ENCODE measurements around the gene SIRT3. TPM values are rescaled to one million over a fixed set of nuclear protein-coding genes. Genes with fewer than 3 reads are reported as not detected.

The SIRT3 gene
- polyA plus RNA-seq, 3 donors, result 4.3 to 23.7 (median 4.3) TPM

DNA sequence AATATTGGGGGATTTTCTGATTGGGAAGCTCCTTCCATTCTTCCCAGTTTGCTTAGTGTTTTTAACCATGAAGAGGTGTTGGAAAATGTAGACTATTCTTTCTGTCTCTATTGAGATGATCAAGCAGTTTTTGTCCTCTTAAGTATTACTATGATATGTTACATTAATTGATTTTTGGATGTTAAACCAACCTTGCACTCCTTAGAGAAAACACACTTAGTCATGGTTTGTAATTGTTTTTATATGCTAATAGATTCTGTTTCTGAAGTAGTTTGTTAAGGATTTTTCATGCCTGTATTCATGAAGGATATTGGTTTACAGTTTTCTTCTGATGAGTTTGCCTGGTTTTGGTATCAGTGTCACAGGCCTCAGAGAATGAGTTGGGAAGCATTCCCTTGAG is 40.1 kb upstream of the SIRT3 start:
- Histone ChIP-seq H3K9me3 (replicated peaks in 1 of 2; ENCODE audit: control insufficient read depth in 1 of 2, insufficient read depth in 1 of 2, low read length in 2 of 2) (peaks cover 0 to 3% of the 10 kb centered on the region in 2 donors), H3K27ac (ENCODE audit: low read depth in 1 of 2, low read length in 2 of 2) (no peak overlapping the region), H3K36me3 (replicated peaks in 1 of 2; ENCODE audit: control insufficient read depth in 1 of 2, insufficient read depth in 2 of 2, low read length in 2 of 2) (no peaks in the 10 kb centered on the region), H3K4me3 (replicated peaks in 1 of 3; ENCODE audit: low read depth in 2 of 3, low read length in 3 of 3) (no peak overlapping the region), H3K79me2 (ENCODE audit: insufficient read depth, low read length) (no peaks in the 10 kb centered on the region), H3K4me2 (replicated peaks; ENCODE audit: extremely low read depth, low read length, poor library complexity, severe bottlenecking) (no peak overlapping the region), H3K9ac (ENCODE audit: insufficient read depth, low read length, poor library complexity, severe bottlenecking) (no peak overlapping the region), H3K4me1 (ENCODE audit: control insufficient read depth in 1 of 2, insufficient read depth in 2 of 2, low read length in 2 of 2) (peaks cover 29 to 42% of the 10 kb centered on the region in 2 donors), H2AFZ (ENCODE audit: insufficient read depth, low read depth, low read length, poor library complexity, severe bottlenecking) (no peak overlapping the region), H3K27me3 (ENCODE audit: control insufficient read depth in 2 of 2, insufficient read depth in 2 of 2, low read length in 2 of 2) (peaks cover 24 to 34% of the 10 kb centered on the region in 2 donors), H4K20me1 (ENCODE audit: insufficient read depth, low read length) (peaks cover under 1% of the 10 kb centered on the region)
- H3K27me3 Mint-ChIP-seq (ENCODE audit: low read depth in 3 of 3), result peaks cover 28 to 44% (median 30%) of the 10 kb centered on the region in 3 donors
- DNase-seq, result no peak
- intact Hi-C loops (cut with micrococcal nuclease), result no loop called here
- H3K27ac Mint-ChIP-seq, result no peak overlapping the region
- H3K36me3 Mint-ChIP-seq, result peaks cover 3 to 8% of the 10 kb centered on the region in 2 donors
- peaks cover 25% of the 10 kb centered on the region for H3K4me1 Mint-ChIP-seq
- no peak overlapping the region for H3K4me3 Mint-ChIP-seq
- peaks cover 0 to 19% (median 13%) of the 10 kb centered on the region in 7 donors for H3K9me3 Mint-ChIP-seq
- TF ChIP-seq CTCF (IDR thresholded peaks at IDR 0.05), result no peak

DNA sequence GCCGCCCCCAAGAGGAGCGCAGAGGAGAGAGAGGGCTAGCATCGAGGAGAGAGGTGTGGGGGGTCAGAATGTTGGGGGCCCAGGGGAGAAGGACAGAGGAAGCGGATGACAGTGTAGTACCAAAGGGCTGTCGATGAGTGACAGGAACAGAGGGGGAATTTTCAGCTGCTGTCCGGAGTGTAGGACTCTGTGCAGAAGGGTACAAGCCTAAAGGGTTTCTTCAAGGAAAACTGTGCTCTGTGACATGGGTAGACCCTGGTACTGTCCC is 36.7 kb upstream of the SIRT3 start:
- no peaks in the 10 kb centered on the region for H4K20me1 ChIP-seq (ENCODE audit: insufficient read depth, low read length)
- peaks cover 0 to 7% of the 10 kb centered on the region in 2 donors for H3K36me3 Mint-ChIP-seq
- peaks cover 0 to 8% of the 10 kb centered on the region in 2 donors for H3K27me3 ChIP-seq (ENCODE audit: control insufficient read depth in 2 of 2, insufficient read depth in 2 of 2, low read length in 2 of 2)
- no peaks in the 10 kb centered on the region for H3K36me3 ChIP-seq (replicated peaks in 1 of 2; ENCODE audit: control insufficient read depth in 1 of 2, insufficient read depth in 2 of 2, low read length in 2 of 2)
- peaks cover 38% of the 10 kb centered on the region for H3K4me1 Mint-ChIP-seq
- H3K4me3 Mint-ChIP-seq, result no peak overlapping the region
- no peaks in the 10 kb centered on the region for H3K9me3 ChIP-seq (replicated peaks in 1 of 2; ENCODE audit: control insufficient read depth in 1 of 2, insufficient read depth in 1 of 2, low read length in 2 of 2)
- intact Hi-C loops (cut with micrococcal nuclease), result no loop called here
- DNase-seq, result no peak
- no peak overlapping the region for H3K4me2 ChIP-seq (replicated peaks; ENCODE audit: extremely low read depth, low read length, poor library complexity, severe bottlenecking)
- 97% methylated on average over 6 of the region's 6 CpGs for WGBS (ENCODE audit: insufficient coverage)
- H3K4me3 ChIP-seq (replicated peaks in 1 of 3; ENCODE audit: low read depth in 2 of 3, low read length in 3 of 3), result no peak overlapping the region
- H3K9me3 Mint-ChIP-seq, result peaks cover 0 to 10% (median 3%) of the 10 kb centered on the region in 7 donors
- no peak overlapping the region for H2AFZ ChIP-seq (ENCODE audit: insufficient read depth, low read depth, low read length, poor library complexity, severe bottlenecking)
- no peak for TF ChIP-seq CTCF (IDR thresholded peaks at IDR 0.05)
- H3K27me3 Mint-ChIP-seq (ENCODE audit: low read depth in 3 of 3), result peaks cover 9 to 13% (median 11%) of the 10 kb centered on the region in 3 donors
- no peak overlapping the region for H3K9ac ChIP-seq (ENCODE audit: insufficient read depth, low read length, poor library complexity, severe bottlenecking)
- H3K27ac Mint-ChIP-seq, result no peak overlapping the region
- no peaks in the 10 kb centered on the region for H3K79me2 ChIP-seq (ENCODE audit: insufficient read depth, low read length)
- peaks cover 37 to 41% of the 10 kb centered on the region in 2 donors for H3K4me1 ChIP-seq (ENCODE audit: control insufficient read depth in 1 of 2, insufficient read depth in 2 of 2, low read length in 2 of 2)
- H3K27ac ChIP-seq (ENCODE audit: low read depth in 1 of 2, low read length in 2 of 2), result no peak overlapping the region
